ENCODE data around the gene PHF8.

GRCh38 chrX:54044126-54044876 is at the start of gene PHF8:
- no peak for TF ChIP-seq CTCF (conservative IDR thresholded peaks at IDR 0.05; ENCODE audit: low read depth, low read length)
- no peak for TF ChIP-seq EZH2 (IDR thresholded peaks at IDR 0.05; ENCODE audit: borderline replicate concordance, low read depth, low read length, poor library complexity, severe bottlenecking)

Data from A673 (cell line).